GM12864 (cell line): Measurements from ENCODE around the gene MGMT.

Experiments
- DNase-seq: peaks from one replicate; pipeline ENCODE4 v3.0.0-alpha.2; 2011; ENCODE audit warnings: low read depth
- H3K4me3 ChIP-seq: 2 replicates; pipeline ENCODE4 v1.5.1; 2011; ENCODE audit warnings: mild to moderate bottlenecking, low read depth, low read length, control low read depth
- CTCF ChIP-seq: IDR thresholded peaks from 2 replicates; pipeline ENCODE4 v1.5.1; 2011; ENCODE audit warnings: low read depth, mild to moderate bottlenecking, moderate library complexity, low read length, control low read depth, inconsistent platforms; ENCODE audit errors: missing control alignments

The MGMT gene

GRCh38 chr10:129660569-129660968, 193.5 kb downstream of the MGMT start:
- H3K4me3 ChIP-seq = no peak overlapping the region
- DNase-seq = no peak
- no peak for TF ChIP-seq CTCF

GRCh38 chr10:129662426-129662825, 195.4 kb downstream of the MGMT start:
- DNase-seq = no peak
- TF ChIP-seq CTCF = no peak
- H3K4me3 ChIP-seq = no peak overlapping the region

GRCh38 chr10:129670124-129670523, 203.1 kb downstream of the MGMT start:
- no peak for TF ChIP-seq CTCF
- H3K4me3 ChIP-seq = no peak overlapping the region
- DNase-seq = no peak

- no peak overlapping the region for H3K4me3 ChIP-seq
- TF ChIP-seq CTCF = no peak
- no peak for DNase-seq
Measured at GRCh38 chr10:129673292-129673691, 206.3 kb downstream of the MGMT start.

GRCh38 chr10:129675027-129675769, 208.2 kb downstream of the MGMT start:
- no peak for TF ChIP-seq CTCF

GRCh38 chr10:129676014-129676413, 209.0 kb downstream of the MGMT start:
- DNase-seq = no peak
- H3K4me3 ChIP-seq = no peak overlapping the region
- TF ChIP-seq CTCF = no peak

More at GRCh38 chr10:129675027-129675769, 208.2 kb downstream of the MGMT start:
- no peak for DNase-seq
- no peak overlapping the region for H3K4me3 ChIP-seq

GRCh38 chr10:129677377-129677927, 210.4 kb downstream of the MGMT start:
- no peak for DNase-seq
- H3K4me3 ChIP-seq = no peak overlapping the region
- TF ChIP-seq CTCF = no peak
